Measurements from ENCODE around the gene ATP5PD.
"Not testable (repeated sequence)": the region's sequence is repeated elsewhere in the genome, so short reads cannot be mapped to it uniquely, and the experiment has no call there.

Gene ATP5PD

DNA sequence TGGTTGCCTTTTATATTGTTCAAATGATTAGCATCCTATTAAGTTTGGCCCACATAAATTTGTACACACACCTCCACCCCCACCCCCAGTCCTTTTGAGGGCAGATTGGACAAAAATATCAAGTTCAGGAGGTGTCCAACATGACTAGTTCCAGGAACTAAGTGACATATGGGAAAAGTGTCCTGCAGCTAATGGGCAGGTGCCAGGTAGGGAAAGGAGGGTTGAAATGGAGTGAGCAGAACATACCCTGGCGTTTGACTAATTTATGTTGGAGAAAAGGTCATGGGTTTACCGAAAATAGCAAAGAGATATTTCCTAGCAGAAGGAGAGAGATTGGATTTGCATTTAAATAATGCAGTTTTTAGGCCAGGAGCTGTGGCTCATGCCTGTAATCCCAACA is 5.2 kb upstream of the ATP5PD start:
- no peak for DNase-seq (ENCODE audit: low read depth)

GRCh38 chr17:75049706-75050105 is 2.9 kb upstream of the ATP5PD start:
- no peak for DNase-seq (ENCODE audit: low read depth)

- no peak for DNase-seq (ENCODE audit: low read depth)
These were observed 2.3 kb upstream of the ATP5PD start for GRCh38 chr17:75049057-75049456.

- peak; percentile 20 for DNase-seq (ENCODE audit: low read depth)
These were observed 1.6 kb upstream of the ATP5PD start for GRCh38 chr17:75048249-75048878.

GRCh38 chr17:75047398-75048098 is 779 bp upstream of the ATP5PD start:
- DNase-seq (ENCODE audit: low read depth), result peak; percentile 37

GRCh38 chr17:75045946-75046406 is 793 bp downstream of the ATP5PD start:
- DNase-seq (ENCODE audit: low read depth), result not testable (repeated sequence)

GRCh38 chr17:75044716-75045115 is 2.1 kb downstream of the ATP5PD start:
- no peak for DNase-seq (ENCODE audit: low read depth)

- not testable (repeated sequence) for DNase-seq (ENCODE audit: low read depth)
These were observed 3.0 kb downstream of the ATP5PD start for GRCh38 chr17:75043789-75044188.

DNA sequence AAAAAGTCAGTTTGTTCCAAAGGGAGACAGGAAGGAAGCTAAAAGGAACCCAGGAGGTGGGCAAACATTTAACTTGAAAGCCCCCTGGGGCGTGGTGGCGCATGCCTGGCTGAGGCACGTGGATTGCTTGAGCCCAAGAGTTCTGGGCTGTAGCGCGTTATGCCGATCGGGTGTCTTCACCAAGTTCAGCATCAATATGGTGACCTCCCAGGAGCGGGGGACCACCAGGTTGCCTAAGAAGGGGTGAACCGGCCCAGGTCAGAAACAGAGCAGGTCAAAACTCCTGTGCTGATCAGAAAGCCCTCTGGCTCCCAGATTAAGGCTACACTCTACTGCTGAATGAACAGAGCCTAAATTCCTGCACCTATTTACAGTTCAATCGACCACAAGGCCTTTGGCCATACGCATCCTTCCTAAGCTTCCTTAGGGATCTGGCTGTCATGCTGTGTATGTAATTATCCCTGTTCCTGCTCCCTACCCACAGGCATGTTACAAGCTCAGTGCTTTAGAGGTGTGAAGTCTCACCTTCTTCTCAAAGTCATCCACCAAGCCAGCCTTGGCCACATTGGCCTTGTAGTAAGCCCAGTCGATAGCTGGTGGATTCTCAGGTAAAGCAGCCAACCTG is 5.0 kb downstream of the ATP5PD start:
- no peak for DNase-seq (ENCODE audit: low read depth)

DNA sequence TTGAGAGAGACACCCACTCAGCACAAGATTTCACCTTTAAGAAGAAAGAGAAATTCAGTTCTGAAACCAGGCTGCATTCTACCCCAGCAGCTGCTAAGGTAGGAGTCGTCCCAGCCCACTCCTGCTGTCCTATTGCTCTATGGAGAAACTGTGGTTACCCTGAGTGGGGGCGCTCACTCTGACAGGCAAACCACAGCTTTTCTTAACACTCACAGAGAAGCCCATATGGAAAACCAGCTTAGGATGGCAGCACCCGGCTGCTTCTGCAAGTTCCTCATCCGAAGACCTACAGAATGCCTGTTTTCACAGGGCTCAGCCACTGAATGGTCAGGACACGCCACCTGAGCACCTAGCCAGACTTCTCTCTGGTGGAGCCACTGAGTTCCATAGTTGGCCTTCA is 7.5 kb downstream of the ATP5PD start:
- no peak for DNase-seq (ENCODE audit: low read depth)

- peak; percentile 5 for DNase-seq (ENCODE audit: low read depth)
These were observed 10.0 kb downstream of the ATP5PD start for GRCh38 chr17:75036643-75037268.

DNA sequence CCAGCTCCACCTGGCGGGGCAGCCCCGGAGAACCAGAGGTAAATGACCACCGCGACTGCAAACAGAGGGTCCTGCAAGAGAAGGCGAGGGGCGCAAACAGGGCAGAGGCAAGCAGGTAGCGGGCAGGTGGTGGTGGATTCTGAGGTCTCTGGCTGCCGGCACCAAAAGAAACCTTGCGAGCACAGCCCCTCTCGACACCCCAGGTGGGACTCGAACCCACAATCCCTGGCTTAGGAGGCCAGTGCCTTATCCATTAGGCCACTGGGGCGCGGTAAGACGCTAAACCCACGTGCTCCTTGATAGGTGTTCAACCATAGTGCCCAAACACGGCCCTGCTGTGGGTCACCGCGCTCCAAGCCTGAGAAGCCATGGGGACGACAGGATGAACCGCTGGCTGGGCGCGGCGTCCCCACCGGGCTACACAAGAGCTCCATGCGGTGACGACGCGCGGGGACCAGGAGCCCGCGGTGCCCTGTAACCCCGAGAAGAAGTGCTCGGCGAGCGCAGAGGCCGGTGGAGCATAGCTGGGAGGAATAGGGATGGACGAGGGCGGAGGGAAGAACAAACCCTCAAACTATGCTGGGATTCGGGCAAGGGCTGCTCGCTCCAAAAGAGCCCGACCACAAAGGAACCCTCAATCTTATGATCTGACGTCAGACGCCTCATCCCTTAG is 12.4 kb downstream of the ATP5PD start:
- peak; percentile 93 for DNase-seq (ENCODE audit: low read depth)

DNA sequence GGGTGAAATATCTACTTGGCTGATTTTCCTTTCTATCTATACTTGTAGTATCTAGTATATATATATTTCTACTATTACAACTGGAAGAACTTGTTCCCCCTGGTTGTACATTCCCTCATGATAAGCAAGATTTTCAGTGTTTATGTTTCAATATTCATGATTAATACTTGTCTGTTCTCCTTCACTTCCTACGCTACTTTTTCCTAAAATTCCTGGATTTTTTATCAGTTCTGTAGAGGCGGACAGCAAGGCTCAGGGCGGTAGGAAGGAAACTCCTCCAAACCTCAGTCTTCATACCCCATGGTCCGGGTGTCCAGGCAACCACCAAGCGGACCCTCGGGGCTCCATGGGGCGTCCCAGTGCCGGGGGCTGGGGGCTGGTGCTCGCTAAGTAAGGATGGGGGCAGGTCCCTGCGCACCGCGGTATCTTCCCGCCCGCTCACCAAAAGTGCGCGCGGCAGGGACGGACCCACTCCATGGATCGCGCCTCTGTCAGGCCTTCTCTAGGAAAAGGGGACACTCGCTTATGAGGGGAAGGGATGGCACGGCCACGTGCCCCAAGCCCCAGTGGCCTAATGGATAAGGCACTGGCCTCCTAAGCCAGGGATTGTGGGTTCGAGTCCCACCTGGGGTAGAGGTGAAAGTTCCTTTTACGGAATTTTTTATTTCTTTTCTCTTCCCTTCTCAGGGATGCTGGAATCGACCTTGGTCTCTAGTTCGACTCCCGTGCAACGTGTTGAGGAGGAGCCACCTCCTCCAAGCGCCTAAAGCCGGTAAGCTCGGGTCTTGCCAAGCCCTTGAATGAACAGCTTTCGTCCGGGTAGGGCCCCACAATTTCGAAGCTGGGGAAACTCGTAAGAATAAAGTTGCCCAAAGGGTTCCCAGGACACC is 13.2 kb downstream of the ATP5PD start:
- DNase-seq (ENCODE audit: low read depth), result peak; percentile 96

DNA sequence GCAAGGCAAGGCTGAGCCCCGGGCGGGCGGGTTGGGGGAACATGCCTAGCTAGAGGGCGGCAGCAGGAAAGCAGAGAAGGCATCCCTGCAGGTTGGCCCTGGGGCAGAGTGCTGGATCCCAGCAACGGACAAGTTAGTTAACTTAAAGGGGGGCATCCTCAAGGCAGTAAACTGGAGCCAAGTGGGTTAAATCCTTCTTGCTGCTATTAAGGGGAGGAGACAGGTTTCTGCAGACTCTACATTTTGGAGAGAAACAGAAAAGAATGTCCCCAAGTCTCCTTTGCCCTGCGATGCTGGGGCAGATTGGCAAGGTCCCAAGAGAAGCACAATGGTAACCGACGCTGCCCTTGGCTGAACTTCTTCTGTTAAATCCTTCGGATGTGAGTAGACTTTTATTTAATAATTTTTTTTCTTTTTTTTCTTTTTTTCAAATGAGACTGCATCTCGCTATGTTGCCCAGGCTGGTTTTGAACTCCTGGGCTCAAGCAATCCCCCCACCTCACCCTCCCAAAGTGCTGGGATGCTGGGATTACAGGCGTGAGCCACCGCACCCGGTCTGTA is 14.0 kb downstream of the ATP5PD start:
- DNase-seq (ENCODE audit: low read depth), result peak; percentile 47

DNA sequence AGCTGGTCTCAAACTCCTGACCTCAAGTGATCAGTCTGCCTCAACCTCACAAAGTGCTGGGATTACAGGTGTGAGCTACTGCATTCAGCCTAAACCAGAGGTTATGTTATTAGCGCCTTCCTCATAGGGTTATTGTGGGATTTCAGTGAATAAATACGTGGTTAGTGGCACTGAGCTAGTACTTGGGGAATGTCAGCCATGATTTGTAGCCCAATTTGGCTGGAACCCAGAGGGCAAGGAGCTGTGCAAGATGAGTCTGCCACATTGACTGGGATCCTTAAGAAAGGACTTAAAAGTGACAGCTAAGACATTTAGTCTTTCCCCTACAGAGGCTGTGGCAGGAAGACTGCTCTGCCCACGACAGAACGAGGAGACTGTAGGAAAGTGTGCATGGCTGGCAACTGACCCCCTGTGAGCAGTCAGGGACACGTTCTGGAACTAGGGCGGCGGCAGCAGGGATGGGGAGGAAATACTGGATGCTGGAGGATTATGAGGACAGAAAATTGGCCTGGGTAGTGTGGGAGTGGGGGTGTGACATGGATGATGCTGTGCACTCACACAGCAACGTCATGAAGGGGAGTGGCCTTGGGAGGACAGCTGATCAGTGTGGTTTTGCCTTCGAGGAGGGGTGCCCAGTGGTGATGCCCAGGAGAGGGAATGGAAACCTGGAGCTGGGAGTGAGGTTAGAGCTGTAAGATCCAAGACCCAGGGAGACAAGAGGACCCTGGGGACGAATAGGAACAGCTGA is 14.6 kb downstream of the ATP5PD start:
- peak; percentile 87 for DNase-seq (ENCODE audit: low read depth)

GRCh38 chr17:75030161-75030560 is 16.6 kb downstream of the ATP5PD start:
- DNase-seq (ENCODE audit: low read depth), result no peak

DNA sequence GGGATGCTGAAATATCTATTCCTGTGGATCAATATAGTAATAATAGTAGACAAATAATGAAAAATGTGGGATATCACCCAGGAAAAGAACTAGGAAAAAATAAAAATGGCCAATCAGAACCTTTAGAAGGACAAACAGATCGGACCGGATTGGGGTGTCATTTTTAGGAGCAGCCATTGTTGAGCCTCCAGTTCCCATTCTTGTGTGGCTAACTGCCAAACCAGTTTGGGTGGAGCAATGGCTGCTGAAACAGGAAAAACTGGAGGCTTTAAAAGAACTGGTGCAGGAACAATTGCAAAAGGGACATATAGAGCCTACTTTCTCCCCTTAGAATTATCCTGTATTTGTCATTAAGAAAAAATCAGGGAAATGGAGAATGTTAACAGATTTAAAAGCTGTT is 20.1 kb downstream of the ATP5PD start:
- DNase-seq (ENCODE audit: low read depth), result not testable (repeated sequence)

DNA sequence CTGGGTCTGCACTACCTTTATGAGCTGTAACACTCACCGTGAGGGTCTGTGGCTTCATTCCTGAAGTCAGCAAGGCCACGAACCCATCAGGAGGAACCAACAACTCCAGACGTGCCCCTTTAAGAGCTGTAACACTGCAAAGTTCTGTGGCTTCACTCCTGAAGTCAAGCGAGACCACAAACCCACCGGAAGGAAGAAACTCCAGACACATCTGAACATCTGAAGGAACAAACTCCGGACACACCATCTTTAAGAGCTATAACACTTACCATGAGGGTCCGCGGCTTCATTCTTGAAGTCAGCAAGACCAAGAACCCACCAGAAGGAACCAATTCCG is 21.4 kb downstream of the ATP5PD start:
- not testable (repeated sequence) for DNase-seq (ENCODE audit: low read depth)

- no peak for DNase-seq (ENCODE audit: low read depth)
These were observed 21.9 kb downstream of the ATP5PD start for GRCh38 chr17:75024686-75025397.

Measured in ELR (cell line).